GM19035 (cell line): ENCODE results near the gene CASK.
"Not testable (repeated sequence)": the region's sequence is repeated elsewhere in the genome, so short reads cannot be mapped to it uniquely, and the experiment has no call there.

Experiments used
- ATAC-seq: cut with Tn5 transposase; IDR thresholded peaks from one replicate; pipeline ENCODE4 v1.9.1; 2021; ENCODE audit not compliant: unreplicated experiment

Gene CASK

DNA sequence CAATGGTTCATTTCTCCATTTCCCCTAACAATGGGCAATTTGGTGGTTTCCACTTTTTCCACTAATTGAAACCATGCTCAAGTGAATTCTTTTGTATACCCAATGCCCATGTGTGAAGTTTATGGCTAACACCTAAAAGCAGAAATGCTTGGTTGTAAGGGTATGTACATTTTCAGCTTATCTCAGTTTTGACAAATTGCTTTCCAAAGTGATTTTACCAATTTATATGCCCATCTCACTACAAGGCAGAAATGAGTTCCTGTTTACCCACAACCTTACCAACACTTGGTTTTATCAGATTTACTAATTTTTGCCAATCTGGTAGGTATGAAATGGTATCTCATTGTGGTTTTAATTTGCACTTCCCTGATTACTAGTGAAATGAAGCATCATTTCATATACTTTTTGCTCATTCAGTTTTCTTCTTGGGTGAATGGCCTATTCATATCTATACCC is 219.8 kb downstream of the CASK start:
- ATAC-seq: no peak

DNA sequence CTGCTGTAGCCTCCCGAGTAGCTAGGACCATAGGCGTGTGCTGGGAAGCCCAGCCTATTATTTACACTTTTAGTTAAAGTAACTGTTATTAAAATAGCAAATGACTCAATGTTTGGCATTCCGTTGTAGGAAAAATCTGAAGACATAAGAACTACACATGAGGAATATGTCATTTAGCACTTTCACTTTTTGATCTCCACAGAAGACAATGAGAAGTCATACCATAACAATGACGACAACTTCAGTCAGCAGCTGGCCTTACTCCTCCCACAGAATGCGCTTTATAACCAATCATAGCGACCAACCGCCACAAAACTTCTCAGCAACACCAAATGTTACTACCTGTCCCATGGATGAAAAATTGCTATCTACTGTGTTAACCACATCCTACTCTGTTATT is 227.9 kb downstream of the CASK start:
- ATAC-seq: no peak

DNA sequence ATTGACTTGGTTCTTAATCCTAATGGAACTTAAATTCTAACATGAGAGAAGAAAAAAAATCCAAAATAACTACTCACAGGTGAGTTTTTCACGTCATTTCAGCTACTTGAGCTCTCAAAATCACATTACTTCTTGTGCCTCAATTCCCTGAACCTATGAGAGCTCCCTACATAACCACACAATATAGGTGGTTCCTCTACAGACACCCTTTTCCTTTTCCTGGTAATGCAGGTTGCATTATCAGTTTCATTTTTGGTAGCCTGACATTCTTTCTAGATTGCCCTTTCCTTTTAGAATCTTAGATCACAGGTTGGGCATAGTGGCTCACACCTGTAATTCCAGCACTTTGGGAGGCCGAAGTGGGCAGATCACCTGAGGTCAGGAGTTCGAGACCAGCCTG is 230.3 kb downstream of the CASK start:
- no peak for ATAC-seq

DNA sequence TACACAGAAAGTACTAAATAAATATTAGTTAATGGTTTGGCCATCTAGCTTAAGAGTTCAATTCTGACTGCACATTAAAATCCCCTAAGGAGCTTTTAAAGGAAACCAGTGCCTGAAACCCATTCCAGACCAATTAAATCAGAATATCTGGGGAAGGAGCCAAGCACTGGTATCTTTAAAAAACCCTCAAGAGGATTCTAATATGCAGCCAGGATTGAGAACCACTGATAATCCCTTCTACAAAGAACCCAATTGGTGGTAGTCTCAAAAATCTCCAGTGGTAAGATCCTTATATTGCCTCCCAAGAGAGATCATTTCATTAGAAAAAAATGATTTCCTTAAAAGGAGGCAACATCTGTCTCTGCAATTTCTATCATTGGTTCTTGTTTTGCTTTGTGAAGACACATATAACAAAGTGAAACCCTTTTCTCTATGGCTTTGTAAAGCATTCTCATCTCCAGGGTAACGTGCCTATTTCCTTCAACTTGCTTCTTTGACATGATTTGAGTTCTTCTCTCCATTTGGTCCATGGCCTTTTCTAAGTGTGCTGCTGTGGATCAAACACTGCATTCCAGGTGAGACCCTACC is 231.1 kb downstream of the CASK start:
- ATAC-seq: no peak

DNA sequence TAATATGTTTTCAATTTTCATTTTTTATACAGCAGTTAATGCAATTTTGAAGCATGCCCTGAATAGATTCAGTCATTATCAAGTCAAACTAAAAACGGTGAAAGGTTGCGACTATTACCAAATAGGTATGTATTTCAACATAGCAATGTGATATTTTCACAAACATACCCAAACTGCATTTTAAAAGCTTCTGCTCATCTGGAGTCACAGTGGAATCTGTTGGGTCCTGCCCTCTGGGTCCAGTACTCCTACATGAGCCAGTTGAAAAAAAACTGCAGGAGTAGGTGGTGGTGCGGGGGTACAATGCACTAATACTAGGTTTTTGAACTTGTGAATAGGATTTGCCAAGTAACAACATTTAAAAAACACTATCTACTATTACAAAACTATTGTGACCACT is 233.6 kb downstream of the CASK start:
- ATAC-seq: no peak

DNA sequence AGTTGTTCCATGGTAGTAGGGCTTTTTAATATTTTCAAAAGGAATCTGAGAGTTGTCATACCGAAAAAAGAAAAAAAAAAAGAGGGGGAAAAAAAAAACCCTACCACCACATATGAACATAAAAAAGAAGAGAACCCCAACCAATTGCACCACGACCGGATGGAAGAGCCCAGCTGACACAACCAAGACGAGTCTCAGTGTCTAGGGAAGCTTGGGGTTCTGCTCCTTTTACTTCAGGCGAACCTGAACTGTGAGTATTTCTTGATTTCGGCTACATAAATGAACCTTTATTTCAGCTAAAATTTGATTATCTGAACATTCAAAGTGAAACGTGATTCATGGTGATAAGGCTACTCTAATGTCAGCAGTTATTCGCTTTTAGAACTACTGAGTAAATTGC is 234.5 kb downstream of the CASK start, which contains the start of gene GPR34:
Gene GPR34 (plus strand): TSS at position 139 of the 400 bp plus-strand sequence. CDS start 6,661 bp downstream, outside the sequence.
- ATAC-seq: no peak

DNA sequence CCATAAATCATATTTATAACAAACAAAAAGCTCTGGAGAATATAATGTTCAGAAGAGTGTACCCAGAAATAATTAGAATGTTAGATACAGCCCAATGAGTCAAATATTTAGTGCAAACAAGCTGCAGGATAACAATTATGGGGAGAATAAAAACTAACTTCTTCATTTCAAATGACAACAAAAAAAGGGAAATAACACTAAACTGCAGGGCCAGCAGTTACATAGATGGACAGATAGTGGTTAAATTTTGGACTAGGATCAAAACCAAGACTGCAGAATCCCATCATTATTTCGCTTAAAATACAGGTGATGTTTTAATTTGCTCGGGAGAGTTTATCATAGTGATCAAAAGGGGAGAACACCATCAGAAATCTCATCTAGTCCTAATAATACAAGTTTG is 235.2 kb downstream of the CASK start:
- no peak for ATAC-seq

DNA sequence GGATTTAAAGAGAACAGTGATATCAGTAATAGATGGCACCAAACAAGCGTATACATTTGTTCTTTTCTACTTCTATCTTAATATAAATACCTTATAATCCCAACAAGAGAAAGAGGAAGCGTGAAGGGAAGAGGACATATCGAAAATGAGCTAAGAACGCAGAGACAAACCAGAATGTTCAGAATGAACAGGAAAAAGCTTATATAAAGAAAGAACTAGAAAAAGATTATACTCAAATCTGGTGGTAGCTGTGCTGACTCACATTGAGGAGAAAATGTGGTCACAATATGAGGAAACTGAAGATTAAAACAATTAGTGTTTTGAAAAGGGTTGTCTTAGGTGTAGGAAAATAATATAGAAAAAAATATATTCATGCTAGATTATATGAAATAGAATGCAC is 236.6 kb downstream of the CASK start:
- ATAC-seq: no peak

DNA sequence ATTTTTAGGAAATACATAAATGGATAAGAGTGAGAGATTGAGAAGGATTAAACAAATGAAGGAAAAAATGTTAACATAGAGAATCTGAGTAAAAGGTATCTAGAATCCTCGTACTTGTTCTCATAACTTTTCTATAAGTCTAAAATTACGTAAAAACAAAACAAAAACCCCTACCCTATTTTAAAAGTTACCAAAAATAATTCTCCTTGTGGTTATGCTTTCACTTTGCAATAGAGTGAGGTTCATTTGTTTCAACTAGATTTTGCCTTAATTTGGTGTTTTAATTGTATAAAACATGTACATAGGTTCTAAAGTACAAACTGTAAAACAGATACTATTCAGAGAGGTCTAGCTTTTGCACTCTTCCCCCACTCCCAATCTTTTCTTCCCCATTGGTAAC is 238.4 kb downstream of the CASK start:
- no peak for ATAC-seq

DNA sequence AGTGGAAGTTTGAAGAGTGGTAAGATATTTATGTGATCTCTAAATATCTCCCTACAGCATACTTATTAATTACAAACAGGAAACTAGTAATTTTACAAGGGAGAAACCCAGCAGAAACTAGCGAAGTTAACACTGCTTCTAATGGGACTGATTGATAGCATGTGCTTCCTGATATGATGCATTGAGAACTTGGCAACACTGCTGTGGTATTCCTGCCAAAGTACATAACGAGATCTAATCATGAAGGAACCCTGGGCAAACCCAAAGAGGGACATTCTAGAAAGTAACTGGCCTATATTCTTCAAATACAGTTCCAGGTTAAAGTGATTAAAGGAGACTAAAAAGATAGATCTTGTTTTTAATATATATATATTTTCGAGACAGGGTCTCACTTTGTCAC is 239.2 kb downstream of the CASK start:
- no peak for ATAC-seq

DNA sequence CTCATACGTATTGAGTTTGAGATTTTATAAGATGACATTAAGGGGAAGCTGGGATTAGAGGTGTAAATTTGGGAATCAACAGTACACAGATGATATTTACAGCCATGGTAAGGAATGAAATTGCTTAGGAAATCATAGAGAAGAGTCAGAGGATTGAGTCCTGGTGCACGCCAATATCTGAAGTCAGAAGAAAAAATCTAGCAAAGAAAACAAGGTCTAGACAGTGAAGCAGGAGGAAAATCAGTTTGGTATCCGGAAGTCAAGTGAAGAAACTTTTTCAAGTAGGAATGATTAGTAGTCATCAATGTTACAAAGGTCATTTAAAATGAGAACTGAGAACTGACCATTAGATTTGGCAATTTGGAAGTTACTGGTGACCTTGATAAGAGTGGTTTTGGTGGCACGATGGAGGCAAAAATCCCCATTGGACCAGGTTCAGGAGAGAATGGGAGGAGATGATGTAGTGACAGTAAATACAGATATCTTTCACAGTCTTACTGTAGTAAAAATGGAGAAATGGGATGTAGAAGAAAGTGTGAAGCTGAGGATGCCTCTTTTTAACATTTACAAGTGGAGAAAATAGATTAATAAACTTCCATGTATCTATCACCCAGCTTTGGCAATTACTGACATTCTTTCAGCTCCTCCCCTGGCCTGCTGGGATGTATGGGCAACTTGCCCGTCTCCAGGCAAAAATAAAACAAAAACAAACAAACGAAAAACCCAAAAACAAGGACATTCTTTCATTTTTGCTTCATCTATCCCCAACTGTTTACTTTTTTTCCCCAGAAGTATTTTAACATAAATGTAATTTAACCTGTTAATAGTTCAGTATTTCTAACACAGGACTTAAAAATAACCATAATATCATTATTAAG is 245.9 kb downstream of the CASK start:
- ATAC-seq: no peak

DNA sequence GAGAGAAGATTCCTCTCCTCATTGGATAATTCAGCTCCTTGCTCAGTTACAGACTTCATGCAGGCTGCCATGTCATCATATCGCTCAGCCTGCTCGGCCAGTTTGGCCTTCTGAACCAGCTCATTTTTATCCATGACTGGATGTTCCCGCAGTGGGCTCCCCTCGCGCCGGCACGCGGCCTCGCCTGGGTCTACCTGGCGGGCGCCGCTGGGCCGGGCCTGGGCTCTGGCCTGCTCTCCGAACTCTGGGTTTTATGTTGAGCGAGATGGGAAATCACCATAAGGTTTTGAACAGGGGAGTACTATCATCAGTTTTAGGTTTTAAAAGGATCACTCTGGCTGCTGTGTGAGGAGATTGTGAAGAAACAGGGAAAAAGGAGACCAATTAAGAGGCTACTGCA is 247.0 kb downstream of the CASK start:
- not testable (repeated sequence) for ATAC-seq

DNA sequence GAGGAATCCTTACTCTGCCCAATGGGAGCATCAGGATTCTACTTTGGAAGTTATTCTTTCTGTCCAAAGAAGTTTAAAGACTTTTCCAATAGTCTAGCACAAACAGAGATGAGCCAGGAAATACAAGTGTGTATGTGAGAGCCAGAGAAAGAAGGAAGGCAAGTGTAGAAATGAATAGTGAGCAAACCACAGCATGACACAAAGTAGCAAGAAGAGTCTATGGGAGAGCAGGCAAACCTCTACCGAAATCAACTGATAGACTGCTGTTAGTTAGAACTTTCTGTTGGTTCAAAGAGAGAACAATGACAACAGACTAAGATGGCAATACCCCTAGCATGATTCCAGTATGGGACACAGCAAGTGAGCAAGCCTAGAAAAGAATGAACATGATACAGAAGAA is 250.7 kb downstream of the CASK start:
- no peak for ATAC-seq

DNA sequence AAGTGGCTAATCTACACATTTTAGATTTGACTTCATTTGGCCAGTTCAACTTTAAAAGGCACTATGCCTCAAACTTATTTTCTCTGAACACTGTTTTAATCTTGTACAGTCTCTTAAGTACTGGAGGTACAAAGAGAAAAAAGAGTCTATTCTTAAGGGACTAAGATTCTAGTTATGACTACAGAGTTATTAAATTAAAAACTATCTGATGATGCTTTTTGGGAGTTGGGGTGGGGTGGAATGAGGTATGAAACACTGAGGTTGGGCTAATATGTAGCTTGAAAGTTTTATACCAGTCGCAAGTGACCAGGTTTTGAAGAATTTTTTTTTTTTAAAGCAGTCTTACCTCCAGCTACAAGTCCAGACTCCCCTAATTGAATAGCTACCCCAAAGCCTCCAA is 252.3 kb downstream of the CASK start:
- ATAC-seq: no peak

DNA sequence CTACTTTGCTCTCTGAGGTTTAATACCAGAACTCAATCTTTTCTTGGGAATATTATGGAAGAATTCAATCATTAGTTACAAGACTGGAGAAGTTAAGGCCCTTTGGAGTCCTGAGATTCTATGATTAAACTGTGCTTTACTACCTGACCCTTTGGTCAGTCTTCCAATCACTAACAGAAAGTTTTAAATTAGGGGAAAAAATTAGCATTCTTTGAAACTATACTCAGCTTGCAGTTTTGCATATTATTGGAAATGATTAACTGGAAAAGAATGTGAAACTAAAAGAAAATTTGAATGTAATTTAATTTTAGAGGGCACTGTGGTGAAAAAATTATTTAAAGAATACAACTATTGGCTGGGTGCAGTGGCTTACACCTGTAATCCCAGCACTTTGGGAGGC is 253.2 kb downstream of the CASK start:
- ATAC-seq: no peak

DNA sequence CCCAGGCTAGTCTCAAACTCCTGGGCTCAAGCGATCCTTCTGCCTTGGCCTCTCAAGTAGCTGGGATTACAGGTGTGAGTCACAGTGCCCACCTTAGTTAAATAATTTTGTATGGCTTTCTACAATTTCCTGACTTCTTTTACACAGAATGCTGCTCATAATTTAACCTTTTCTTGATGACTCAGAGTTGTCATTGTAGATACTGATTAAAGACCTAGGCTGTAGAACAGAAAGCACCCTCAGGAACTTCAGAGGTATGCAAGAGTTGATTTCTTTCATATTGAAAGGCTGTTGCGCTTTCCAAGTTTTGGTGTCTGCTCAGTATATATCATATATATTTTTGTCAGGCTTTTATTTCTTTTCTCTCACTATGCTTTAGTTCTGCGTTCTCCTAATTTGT is 255.7 kb downstream of the CASK start:
- no peak for ATAC-seq

DNA sequence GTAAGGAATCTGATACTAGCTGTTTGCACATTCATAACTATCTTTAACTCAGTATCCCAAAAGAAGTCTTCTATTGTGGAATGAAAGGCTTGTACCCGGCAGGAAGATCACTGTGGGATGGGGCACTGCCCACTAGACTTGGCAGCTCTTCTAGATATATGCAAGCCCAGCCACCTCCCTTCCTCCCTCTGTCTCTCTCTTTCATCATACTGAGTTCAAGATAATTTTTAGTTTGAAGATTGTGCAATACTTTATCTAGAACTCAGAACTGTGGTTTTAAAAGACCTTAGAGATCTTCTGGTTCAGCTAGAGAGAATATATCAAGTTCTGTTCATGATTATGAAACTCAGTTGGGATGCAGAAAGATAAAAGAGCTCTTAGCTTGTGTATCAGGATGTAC is 257.1 kb downstream of the CASK start:
- ATAC-seq: no peak

DNA sequence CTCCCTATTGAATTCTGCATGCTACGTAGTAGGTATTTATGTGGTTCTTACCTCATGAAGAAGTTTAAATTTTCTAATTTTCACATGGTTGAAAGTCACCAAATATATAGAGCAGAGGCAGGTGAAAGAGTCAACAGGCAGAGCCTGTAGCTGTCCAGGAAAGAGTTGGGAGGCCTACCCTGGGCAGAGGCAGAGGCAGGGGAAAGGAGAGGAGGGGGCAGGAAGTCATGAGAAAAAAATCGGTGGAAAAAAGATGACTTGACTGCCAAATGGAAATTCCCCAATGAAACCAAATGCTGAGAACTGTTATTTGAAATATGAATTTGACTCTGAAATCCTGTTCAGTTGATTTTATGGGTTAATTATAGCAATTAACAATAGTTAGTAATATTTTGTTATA is 257.7 kb downstream of the CASK start:
- no peak for ATAC-seq

DNA sequence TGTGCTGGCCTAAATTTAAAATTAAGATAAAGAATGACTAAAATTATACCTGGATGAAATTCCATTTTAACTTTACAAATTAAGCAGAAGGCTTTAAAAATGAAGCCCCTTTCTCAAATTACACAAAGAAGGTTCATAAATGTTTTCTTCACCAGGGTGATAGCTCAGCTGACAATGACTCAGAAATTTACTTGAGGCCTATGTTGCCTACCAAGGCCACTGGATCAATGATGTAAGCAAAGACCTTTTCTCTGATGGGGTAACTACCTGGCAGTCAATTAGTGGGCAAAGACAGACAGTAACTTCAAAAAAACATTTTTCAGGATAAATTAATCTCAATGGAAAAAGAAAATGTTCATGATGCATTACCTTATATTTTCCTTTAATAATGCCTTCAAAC is 258.4 kb downstream of the CASK start:
- no peak for ATAC-seq

DNA sequence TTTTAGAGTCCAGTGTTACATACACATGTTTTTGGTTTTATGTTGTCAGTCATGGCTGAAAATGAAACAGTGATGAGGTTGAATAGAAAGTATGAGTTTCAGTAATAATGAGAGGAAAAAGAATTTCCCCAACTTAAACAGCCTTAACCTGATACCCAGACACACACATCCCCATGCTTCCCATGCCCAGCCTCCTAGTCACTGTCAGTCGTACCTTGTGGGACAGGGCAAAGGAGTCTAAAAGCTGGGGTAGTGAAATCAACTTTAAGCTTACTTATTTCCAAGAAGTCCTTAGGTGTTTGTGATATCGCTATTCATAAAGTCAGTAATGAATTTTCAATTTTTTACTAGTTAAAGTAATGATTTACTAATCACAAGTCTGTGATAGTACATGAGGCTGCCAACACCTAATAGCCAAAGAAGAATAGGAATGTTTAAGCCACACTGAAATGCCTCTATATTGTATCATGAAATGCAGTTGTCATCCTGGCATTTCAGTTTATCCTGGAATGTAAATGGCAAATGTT is 258.9 kb downstream of the CASK start:
- ATAC-seq: peak; percentile 76

DNA sequence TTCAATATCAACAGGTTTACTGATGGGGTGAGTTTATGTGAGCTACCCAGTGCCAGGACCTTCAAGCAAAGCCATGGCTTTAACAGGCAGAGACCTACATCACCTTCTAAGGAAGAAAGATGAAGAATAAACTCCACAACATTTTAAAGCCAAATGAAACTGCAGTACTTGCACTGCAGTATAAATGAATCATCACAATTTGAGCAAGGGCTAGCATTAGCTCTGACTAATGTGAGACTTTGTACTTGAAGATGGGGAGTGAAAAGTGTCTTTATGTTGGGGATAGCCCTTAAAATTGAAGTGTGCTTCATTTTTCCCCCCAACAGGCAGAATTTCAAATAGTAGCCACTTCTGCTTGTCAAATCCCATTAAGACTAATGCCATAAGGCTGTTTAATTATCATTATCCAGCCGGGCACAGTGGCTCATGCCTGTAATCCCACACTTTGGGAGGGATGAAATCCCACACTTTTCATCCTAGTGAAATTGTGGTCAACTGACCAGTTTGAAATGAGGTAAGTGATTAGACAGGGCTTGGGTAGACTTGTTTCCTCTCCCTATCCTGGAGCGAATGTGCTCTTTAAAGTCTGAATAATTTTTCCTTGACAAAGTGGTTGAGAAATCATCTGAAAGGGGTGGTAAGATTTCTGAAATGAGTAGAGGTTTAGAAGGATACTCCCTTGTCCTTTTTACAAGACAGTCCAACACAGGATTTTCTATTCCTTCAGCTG is 261.8 kb downstream of the CASK start:
- ATAC-seq: no peak

DNA sequence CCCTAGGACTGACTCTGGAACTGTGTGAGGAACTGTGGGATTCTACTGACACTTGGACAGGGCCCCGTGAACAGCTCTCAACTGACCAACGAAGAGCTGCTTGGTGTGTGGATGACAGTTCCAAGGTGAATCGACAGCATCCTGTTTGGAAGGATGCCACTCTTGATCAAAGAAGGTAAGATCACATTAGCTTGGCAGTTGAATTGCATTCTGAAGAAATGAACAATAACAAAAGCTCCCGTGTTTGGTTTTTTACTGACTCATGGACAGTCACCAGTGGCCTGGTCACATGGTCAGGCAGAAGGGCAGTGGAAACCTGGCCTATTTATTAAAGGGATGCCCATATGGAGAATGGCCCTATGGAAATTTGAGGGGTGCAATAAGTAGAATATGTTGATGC is 267.7 kb downstream of the CASK start:
- no peak for ATAC-seq
